ENCODE results near the gene SMIM12.

DNA sequence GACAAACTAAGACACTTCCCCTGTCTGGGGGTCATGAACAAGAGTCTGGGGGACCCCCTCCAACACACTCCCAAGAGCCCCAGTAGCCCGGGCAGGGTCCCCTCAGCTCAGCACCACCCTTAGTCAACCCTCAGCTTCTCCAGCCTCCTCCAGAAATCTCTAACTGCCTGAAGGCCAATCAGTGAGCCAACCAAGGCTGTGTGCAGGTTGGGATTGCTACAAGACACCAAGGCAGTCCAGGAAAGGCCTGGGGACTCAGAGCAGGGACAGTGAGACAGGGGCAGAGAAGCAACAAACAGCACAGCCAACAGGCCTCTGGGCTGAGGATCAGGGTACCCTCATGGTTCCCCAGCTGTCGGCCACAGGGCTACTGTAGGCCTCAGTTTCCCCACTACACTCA lies 13.3 kb downstream of the SMIM12 start:
- TF ChIP-seq, protein P1, sequence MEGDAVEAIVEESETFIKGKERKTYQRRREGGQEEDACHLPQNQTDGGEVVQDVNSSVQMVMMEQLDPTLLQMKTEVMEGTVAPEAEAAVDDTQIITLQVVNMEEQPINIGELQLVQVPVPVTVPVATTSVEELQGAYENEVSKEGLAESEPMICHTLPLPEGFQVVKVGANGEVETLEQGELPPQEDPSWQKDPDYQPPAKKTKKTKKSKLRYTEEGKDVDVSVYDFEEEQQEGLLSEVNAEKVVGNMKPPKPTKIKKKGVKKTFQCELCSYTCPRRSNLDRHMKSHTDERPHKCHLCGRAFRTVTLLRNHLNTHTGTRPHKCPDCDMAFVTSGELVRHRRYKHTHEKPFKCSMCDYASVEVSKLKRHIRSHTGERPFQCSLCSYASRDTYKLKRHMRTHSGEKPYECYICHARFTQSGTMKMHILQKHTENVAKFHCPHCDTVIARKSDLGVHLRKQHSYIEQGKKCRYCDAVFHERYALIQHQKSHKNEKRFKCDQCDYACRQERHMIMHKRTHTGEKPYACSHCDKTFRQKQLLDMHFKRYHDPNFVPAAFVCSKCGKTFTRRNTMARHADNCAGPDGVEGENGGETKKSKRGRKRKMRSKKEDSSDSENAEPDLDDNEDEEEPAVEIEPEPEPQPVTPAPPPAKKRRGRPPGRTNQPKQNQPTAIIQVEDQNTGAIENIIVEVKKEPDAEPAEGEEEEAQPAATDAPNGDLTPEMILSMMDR (IDR thresholded peaks at IDR 0.05; ENCODE audit: control extremely low read depth in 1 of 3, insufficient read depth in 1 of 3, low read depth in 1 of 3, low read length in 3 of 3): no peak
- TF ChIP-seq RNF2 (IDR thresholded peaks at IDR 0.05; ENCODE audit: borderline replicate concordance, low read depth, low read length, missing control alignments, poor library complexity, severe bottlenecking): no peak
- TF ChIP-seq POLR2AphosphoS5 (IDR thresholded peaks at IDR 0.05; ENCODE audit: low read depth, low read length): no peak
- no peak for TF ChIP-seq CHD1 (IDR thresholded peaks at IDR 0.05; ENCODE audit: low read depth, low read length)
- TF ChIP-seq CEBPB (IDR thresholded peaks at IDR 0.05; ENCODE audit: low read depth, low read length): no peak
- TF ChIP-seq EZH2 (IDR thresholded peaks at IDR 0.05; ENCODE audit: low read depth, low read length, severe bottlenecking): no peak
- no peak for TF ChIP-seq SP1 (IDR thresholded peaks at IDR 0.05; ENCODE audit: low read depth, low read length)
- TF ChIP-seq NRF1 (IDR thresholded peaks at IDR 0.05; ENCODE audit: low read depth, low read length): no peak
- TF ChIP-seq POLR2A (IDR thresholded peaks at IDR 0.05; ENCODE audit: control extremely low read depth in 1 of 2, low read depth in 2 of 2, low read length in 2 of 2): no peak
- TF ChIP-seq, protein P2, sequence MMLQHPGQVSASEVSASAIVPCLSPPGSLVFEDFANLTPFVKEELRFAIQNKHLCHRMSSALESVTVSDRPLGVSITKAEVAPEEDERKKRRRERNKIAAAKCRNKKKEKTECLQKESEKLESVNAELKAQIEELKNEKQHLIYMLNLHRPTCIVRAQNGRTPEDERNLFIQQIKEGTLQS (IDR thresholded peaks at IDR 0.05; ENCODE audit: insufficient read depth, low read depth, low read length): no peak
